Loucy (cell line): ENCODE results near the gene SERTM2.

Source experiments
- H2AFZ ChIP-seq: fragments of 200-600 bp; sonication (generic); 2 replicates; pipeline ENCODE4 v1.6.0; 2016; ENCODE audit warnings: antibody characterized with exemption, mild to moderate bottlenecking, low read length, moderate library complexity
- H3F3A ChIP-seq: fragments of 200-600 bp; 2 replicates; pipeline ENCODE4 v1.6.0; 2016; ENCODE audit warnings: antibody characterized with exemption, low read depth, mild to moderate bottlenecking
- H3K27me3 ChIP-seq: fragments of 200-600 bp; sonication (generic); 2 replicates; pipeline ENCODE4 v1.6.1; 2014; ENCODE audit warnings: low read length, mild to moderate bottlenecking; ENCODE audit not compliant: insufficient read depth, poor library complexity, severe bottlenecking
- H3K36me3 ChIP-seq: fragments of 200-600 bp; sonication (generic); 2 replicates; pipeline ENCODE4 v1.6.1; 2016; ENCODE audit warnings: low read length; ENCODE audit not compliant: insufficient read depth
- H3K4me1 ChIP-seq: fragments of 200-600 bp; sonication (generic); 2 replicates; pipeline ENCODE4 v1.5.1; 2014; ENCODE audit warnings: low read length, mild to moderate bottlenecking; ENCODE audit not compliant: insufficient read depth, poor library complexity, severe bottlenecking
- H3K4me2 ChIP-seq: fragments of 200-600 bp; sonication (generic); 2 replicates; pipeline ENCODE4 v1.6.0; 2014; ENCODE audit warnings: antibody characterized with exemption, low read length, low read depth, mild to moderate bottlenecking; ENCODE audit not compliant: poor library complexity, severe bottlenecking
- H3K4me3 ChIP-seq: fragments of 200-600 bp; sonication (generic); 2 replicates; pipeline ENCODE4 v1.5.1; 2014; ENCODE audit warnings: low read length, mild to moderate bottlenecking, mixed read lengths; ENCODE audit not compliant: poor library complexity, severe bottlenecking
- H3K79me2 ChIP-seq: fragments of 200-600 bp; sonication (generic); 2 replicates; pipeline ENCODE4 v1.6.1; 2014; ENCODE audit warnings: low read length; ENCODE audit not compliant: insufficient read depth
- H3K9ac ChIP-seq: fragments of 200-600 bp; sonication (generic); 2 replicates; pipeline ENCODE4 v1.6.0; 2014; ENCODE audit warnings: mild to moderate bottlenecking, low read depth, low read length, moderate library complexity; ENCODE audit not compliant: poor library complexity, severe bottlenecking
- H3K9me2 ChIP-seq: fragments of 200-600 bp; sonication (generic); replicated peaks from 2 replicates; pipeline ENCODE4 v1.6.1; 2016; ENCODE audit warnings: low read depth, low read length, mixed read lengths
- H3K9me3 ChIP-seq: fragments of 200-600 bp; sonication (generic); 2 replicates; pipeline ENCODE4 v1.6.1; 2014; ENCODE audit warnings: mild to moderate bottlenecking, antibody characterized with exemption, low read length, low read depth; ENCODE audit not compliant: insufficient read depth
- H4K20me1 ChIP-seq: fragments of 200-600 bp; sonication (generic); 2 replicates; pipeline ENCODE4 v1.6.0; 2014; ENCODE audit warnings: antibody characterized with exemption, low read length, mild to moderate bottlenecking; ENCODE audit not compliant: insufficient read depth, poor library complexity, severe bottlenecking
- CTCF ChIP-seq: fragments of 200-600 bp; sonication (generic); conservative IDR thresholded peaks from 2 replicates; pipeline ENCODE4 v1.5.1; 2014; ENCODE audit warnings: mild to moderate bottlenecking, antibody characterized with exemption, low read length
- EZH2phosphoT487 ChIP-seq: fragments of 200-600 bp; IDR thresholded peaks from 2 replicates; pipeline ENCODE4 v1.6.1; 2018; ENCODE audit warnings: antibody characterized with exemption, mild to moderate bottlenecking, moderate library complexity, borderline replicate concordance

SERTM2 gene

GRCh38 chrX:111470681-111471403 is 40.6 kb upstream of the SERTM2 start:
- Histone ChIP-seq H4K20me1 (no peaks in the 10 kb centered on the region), H3K27me3 (no peaks in the 10 kb centered on the region), H3K9me2 (no peaks in the 10 kb centered on the region), H3K9ac (no peak overlapping the region), H3K9me3 (no peaks in the 10 kb centered on the region), H3K36me3 (no peaks in the 10 kb centered on the region), H3K79me2 (no peaks in the 10 kb centered on the region), H3F3A (no peaks in the 10 kb centered on the region), H3K4me1 (no peaks in the 10 kb centered on the region), H3K4me2 (no peak overlapping the region), H2AFZ (no peak overlapping the region), H3K4me3 (no peak overlapping the region)
- TF ChIP-seq CTCF (no peak), EZH2phosphoT487 (no peak)

- H3K9me3 ChIP-seq: no peaks in the 10 kb centered on the region
- H3K4me1 ChIP-seq: no peaks in the 10 kb centered on the region
- no peak overlapping the region for H3K4me3 ChIP-seq
- no peaks in the 10 kb centered on the region for H3K9me2 ChIP-seq
- no peaks in the 10 kb centered on the region for H4K20me1 ChIP-seq
- H2AFZ ChIP-seq: no peak overlapping the region
- H3F3A ChIP-seq: no peaks in the 10 kb centered on the region
- H3K36me3 ChIP-seq: no peaks in the 10 kb centered on the region
- H3K79me2 ChIP-seq: no peaks in the 10 kb centered on the region
- no peak overlapping the region for H3K4me2 ChIP-seq
- no peak overlapping the region for H3K9ac ChIP-seq
- H3K27me3 ChIP-seq: no peaks in the 10 kb centered on the region
- no peak for TF ChIP-seq EZH2phosphoT487
- no peak for TF ChIP-seq CTCF
Measured at GRCh38 chrX:111481896-111482295, 29.5 kb upstream of the SERTM2 start.

GRCh38 chrX:111483135-111483534 is 28.3 kb upstream of the SERTM2 start:
- no peaks in the 10 kb centered on the region for H3K4me1 ChIP-seq
- TF ChIP-seq EZH2phosphoT487 (no peak), CTCF (no peak)
- no peaks in the 10 kb centered on the region for H3K27me3 ChIP-seq
- H3K36me3 ChIP-seq: no peaks in the 10 kb centered on the region
- H2AFZ ChIP-seq: no peak overlapping the region
- no peaks in the 10 kb centered on the region for H4K20me1 ChIP-seq
- H3K4me3 ChIP-seq: no peak overlapping the region
- no peak overlapping the region for H3K4me2 ChIP-seq
- no peaks in the 10 kb centered on the region for H3K79me2 ChIP-seq
- no peak overlapping the region for H3K9ac ChIP-seq
- H3K9me3 ChIP-seq: no peaks in the 10 kb centered on the region
- no peaks in the 10 kb centered on the region for H3F3A ChIP-seq
- no peaks in the 10 kb centered on the region for H3K9me2 ChIP-seq
